CD4-positive, alpha-beta T cell (primary cell): ENCODE results near the gene MPPED1. TPM values are rescaled to one million over a fixed set of nuclear protein-coding genes. Genes with fewer than 3 reads are reported as not detected.

Experiments
- ATAC-seq: fragments of 200-7000 bp; cut with Tn5 transposase; one replicate; pipeline ENCODE4 v1.10.0; 2022; ENCODE audit warnings: mild to moderate bottlenecking; ENCODE audit not compliant: poor library complexity
- CTCF ChIA-PET: fragments of 350-600 bp; sonication (Branson Sonifier 250); formaldehyde crosslinking; loops from one replicate; lab custom pipeline; 2021; ENCODE audit warnings: antibody characterized with exemption, inconsistent platforms; lab: Charles Lee
- POLR2A ChIA-PET: fragments of 350-600 bp; sonication (Branson Sonifier 250); formaldehyde crosslinking; loops from one replicate; lab custom pipeline; 2021; ENCODE audit warnings: antibody characterized with exemption, inconsistent platforms; lab: Charles Lee
- DNase-seq, 14 experiments: peaks; one replicate each; pipeline ENCODE4 v3.0.0-alpha.2; 2013 to 2020; ENCODE audit warnings: mixed read lengths in 2 of 14
- H3K27ac ChIP-seq, 2 donors: one replicate each; pipeline versions ENCODE4 v1.5.1 to v1.7.0; 2013; ENCODE audit warnings: low read length in 2 of 2, low read depth in 1 of 2, mild to moderate bottlenecking in 1 of 2
- H3K27me3 ChIP-seq, 2 experiments: 1 replicate in 1 of 2; 2 replicates in 1 of 2; pipeline versions ENCODE4 v1.6.1 to v1.7.0; 2013; ENCODE audit warnings: low read length in 2 of 2, control low read depth in 1 of 2, mild to moderate bottlenecking in 1 of 2, moderate library complexity in 1 of 2; ENCODE audit not compliant: insufficient read depth in 2 of 2, control insufficient read depth in 1 of 2
- H3K36me3 ChIP-seq: one replicate; pipeline ENCODE4 v1.6.1; 2013; ENCODE audit warnings: low read length, control low read depth; ENCODE audit not compliant: insufficient read depth
- H3K4me1 ChIP-seq: one replicate; pipeline ENCODE4 v1.6.1; 2013; ENCODE audit warnings: low read length, control low read depth; ENCODE audit not compliant: insufficient read depth
- H3K4me3 ChIP-seq: one replicate; pipeline ENCODE4 v1.5.1; 2013; ENCODE audit warnings: mild to moderate bottlenecking, low read length, moderate library complexity
- H3K9me3 ChIP-seq, 2 experiments: 1 replicate in 1 of 2; 2 replicates in 1 of 2; pipeline versions ENCODE4 v1.6.1 to v1.7.0; 2013; ENCODE audit warnings: low read length in 2 of 2, mild to moderate bottlenecking in 2 of 2, control low read depth in 1 of 2, moderate library complexity in 1 of 2; ENCODE audit not compliant: control insufficient read depth in 1 of 2, insufficient read depth in 1 of 2
- H3K27ac Mint-ChIP-seq: one replicate; pipeline ENCODE4 v1.8.0; 2020; ENCODE audit warnings: mixed read lengths
- H3K27me3 Mint-ChIP-seq: one replicate; pipeline ENCODE4 v1.8.0; 2021; ENCODE audit warnings: mixed read lengths
- H3K36me3 Mint-ChIP-seq: one replicate; pipeline ENCODE4 v1.8.0; 2021; ENCODE audit warnings: low read depth, mixed read lengths
- H3K4me1 Mint-ChIP-seq: one replicate; pipeline ENCODE4 v1.8.0; 2021; ENCODE audit warnings: low read depth, mixed read lengths
- H3K4me3 Mint-ChIP-seq: one replicate; pipeline ENCODE4 v1.8.0; 2020; ENCODE audit warnings: mild to moderate bottlenecking, mixed read lengths
- H3K9me3 Mint-ChIP-seq: one replicate; pipeline ENCODE4 v1.8.0; 2020; ENCODE audit warnings: mixed read lengths
- CTCF ChIP-seq: fragments of 200-600 bp; IDR thresholded peaks from one replicate; pipeline ENCODE4 v1.8.0; 2022; ENCODE audit warnings: antibody characterized with exemption, mild to moderate bottlenecking
- intact Hi-C, 2 experiments: fragments of 100-400 bp; cut with DNase I in 1 of 2; cut with micrococcal nuclease in 1 of 2; formaldehyde crosslinking; loops; one replicate each; pipeline versions ENCODE4 v1.15.1 to v1.9.0; 2023 to 2025; cut with DNase I, micrococcal nuclease
- total RNA-seq, 174 experiments: library from RNA in 2 of 174; stranded (reverse) in 2 of 174; gene quantifications; one replicate each; pipeline ENCODE4 v1.2.3 and lab custom pipeline; 2021 to 2026

MPPED1 gene
- total RNA-seq, 2 experiments from 2014 or later: not detected

GRCh38 chr22:43512279-43512678 is 100.5 kb downstream of the MPPED1 start:
- Histone ChIP-seq H3K27me3 (no peaks in the 10 kb centered on the region), H3K36me3 (no peaks in the 10 kb centered on the region), H3K4me3 (no peak overlapping the region), H3K4me1 (no peaks in the 10 kb centered on the region), H3K27ac (no peak overlapping the region), H3K9me3 (no peaks in the 10 kb centered on the region)
- intact Hi-C loops: no loop called here
- POLR2A ChIA-PET: no interaction called here
- DNase-seq (no peak), ATAC-seq (no peak)
- Mint-ChIP-seq H3K9me3 (no peaks in the 10 kb centered on the region), H3K36me3 (no peaks in the 10 kb centered on the region), H3K4me3 (no peak overlapping the region), H3K27ac (no peak overlapping the region), H3K4me1 (no peaks in the 10 kb centered on the region), H3K27me3 (no peaks in the 10 kb centered on the region)
- TF ChIP-seq CTCF: no peak
- CTCF ChIA-PET: no interaction called here

- H3K4me1 ChIP-seq: no peaks in the 10 kb centered on the region
- H3K36me3 ChIP-seq: no peaks in the 10 kb centered on the region
- Mint-ChIP-seq H3K4me1 (no peaks in the 10 kb centered on the region), H3K36me3 (no peaks in the 10 kb centered on the region), H3K27ac (no peak overlapping the region), H3K27me3 (no peaks in the 10 kb centered on the region), H3K4me3 (no peak overlapping the region), H3K9me3 (no peaks in the 10 kb centered on the region)
- no peak overlapping the region for H3K27ac ChIP-seq
- H3K27me3 ChIP-seq: no peaks in the 10 kb centered on the region
- DNase-seq (no peak), ATAC-seq (no peak)
- no peaks in the 10 kb centered on the region for H3K9me3 ChIP-seq
- intact Hi-C loops: no loop called here
- ChIA-PET CTCF (no interaction called here), POLR2A (no interaction called here)
- H3K4me3 ChIP-seq: no peak overlapping the region
- TF ChIP-seq CTCF: no peak
Observed at GRCh38 chr22:43514476-43515157, 102.8 kb downstream of the MPPED1 start.

GRCh38 chr22:43515411-43515810 is 103.6 kb downstream of the MPPED1 start:
- ATAC-seq (no peak), DNase-seq (no peak)
- ChIA-PET CTCF (no interaction called here), POLR2A (no interaction called here)
- H3K4me1 Mint-ChIP-seq: no peaks in the 10 kb centered on the region
- no peaks in the 10 kb centered on the region for H3K9me3 Mint-ChIP-seq
- no peak overlapping the region for H3K27ac Mint-ChIP-seq
- no peaks in the 10 kb centered on the region for H3K27me3 Mint-ChIP-seq
- H3K27me3 ChIP-seq: no peaks in the 10 kb centered on the region
- H3K4me1 ChIP-seq: no peaks in the 10 kb centered on the region
- no peaks in the 10 kb centered on the region for H3K36me3 Mint-ChIP-seq
- no peak overlapping the region for H3K27ac ChIP-seq
- H3K9me3 ChIP-seq: no peaks in the 10 kb centered on the region
- intact Hi-C loops: no loop called here
- H3K4me3 ChIP-seq: no peak overlapping the region
- H3K36me3 ChIP-seq: no peaks in the 10 kb centered on the region
- H3K4me3 Mint-ChIP-seq: no peak overlapping the region
- TF ChIP-seq CTCF: no peak
